B cell (primary cell): Measurements from ENCODE around the gene SEZ6L. TPM values are rescaled to one million over a fixed set of nuclear protein-coding genes. Genes with fewer than 3 reads are reported as not detected.

Experiments
- ATAC-seq: fragments of 200-7000 bp; cut with Tn5 transposase; one replicate; pipeline ENCODE4 v1.10.0; 2021; ENCODE audit warnings: low read depth, mild to moderate bottlenecking, moderate number of reproducible peaks, moderate library complexity
- CTCF ChIA-PET: fragments of 350-600 bp; sonication (Branson Sonifier 250); formaldehyde crosslinking; loops from one replicate; lab custom pipeline; 2021; ENCODE audit warnings: antibody characterized with exemption, inconsistent platforms; lab: Charles Lee
- POLR2A ChIA-PET: fragments of 350-600 bp; sonication (Branson Sonifier 250); formaldehyde crosslinking; loops from one replicate; lab custom pipeline; 2021; ENCODE audit warnings: antibody characterized with exemption; lab: Charles Lee
- DNase-seq: peaks from one replicate; pipeline ENCODE4 v3.0.0; 2013
- H2AFZ ChIP-seq: 2 replicates; pipeline ENCODE4 v1.6.1; 2012; ENCODE audit warnings: mild to moderate bottlenecking, low read depth, low read length; ENCODE audit not compliant: insufficient read depth, poor library complexity, severe bottlenecking
- H3K27ac ChIP-seq, 2 donors: 1 replicate in 1 of 2; 2 replicates in 1 of 2; pipeline ENCODE4 v1.5.1; 2012 to 2013; ENCODE audit warnings: low read length in 2 of 2, mild to moderate bottlenecking in 2 of 2, moderate library complexity in 1 of 2
- H3K27me3 ChIP-seq, 4 experiments: fragments of 200-600 bp in 1 of 4; sonication (generic) in 1 of 4; replicated peaks in 1 of 4; 1 replicate in 2 of 4; 2 replicates in 2 of 4; pipeline versions ENCODE4 v1.6.1 to v1.7.0; 2013 to 2016; ENCODE audit warnings: low read length in 3 of 4, mild to moderate bottlenecking in 2 of 4, mixed read lengths in 1 of 4, moderate library complexity in 1 of 4; ENCODE audit not compliant: insufficient read depth in 4 of 4, control insufficient read depth in 3 of 4; ENCODE audit errors: control extremely low read depth in 1 of 4
- H3K36me3 ChIP-seq, 2 experiments: replicated peaks in 1 of 2; 1 replicate in 1 of 2; 2 replicates in 1 of 2; pipeline versions ENCODE4 v1.6.1 to v1.7.1; 2013; ENCODE audit warnings: low read length in 1 of 2; ENCODE audit not compliant: insufficient read depth in 2 of 2, control insufficient read depth in 1 of 2; ENCODE audit errors: control extremely low read depth in 1 of 2, extremely low read depth in 1 of 2
- H3K4me1 ChIP-seq, 2 donors: fragments of 200-600 bp in 1 of 2; sonication (generic) in 1 of 2; 1 replicate in 1 of 2; 2 replicates in 1 of 2; pipeline versions ENCODE4 v1.5.1 to v1.6.1; 2013 to 2017; ENCODE audit warnings: low read length in 2 of 2; ENCODE audit not compliant: control insufficient read depth in 2 of 2, insufficient read depth in 2 of 2
- H3K4me2 ChIP-seq: replicated peaks from 2 replicates; pipeline ENCODE3; 2012; ENCODE audit warnings: mild to moderate bottlenecking, low read depth, low read length; ENCODE audit not compliant: poor library complexity, severe bottlenecking
- H3K4me3 ChIP-seq, 5 experiments: fragments of 200-600 bp in 1 of 5; sonication (generic) in 1 of 5; 1 replicate in 3 of 5; 2 replicates in 2 of 5; pipeline versions ENCODE4 v1.5.1 to v1.7.0; 2011 to 2016; ENCODE audit warnings: low read length in 4 of 5, mild to moderate bottlenecking in 4 of 5, low read depth in 2 of 5, control low read depth in 1 of 5, moderate library complexity in 1 of 5; ENCODE audit not compliant: insufficient read depth in 1 of 5; ENCODE audit errors: control extremely low read depth in 1 of 5, extremely low read depth in 1 of 5
- H3K79me2 ChIP-seq: fragments of 200-600 bp; sonication (generic); one replicate; pipeline ENCODE4 v1.6.0; 2016; ENCODE audit warnings: low read length; ENCODE audit not compliant: control insufficient read depth, insufficient read depth
- H3K9ac ChIP-seq: fragments of 200-600 bp; sonication (generic); 2 replicates; pipeline ENCODE4 v1.6.1; 2017; ENCODE audit warnings: mild to moderate bottlenecking, low read length, moderate library complexity
- H3K9me3 ChIP-seq, 3 donors: one replicate each; pipeline versions ENCODE4 v1.6.1 to v1.7.1; 2013; ENCODE audit warnings: low read length in 2 of 3; ENCODE audit not compliant: control insufficient read depth in 2 of 3, insufficient read depth in 1 of 3; ENCODE audit errors: control extremely low read depth in 1 of 3
- H4K20me1 ChIP-seq: 2 replicates; pipeline ENCODE4 v1.6.0; 2012; ENCODE audit warnings: mild to moderate bottlenecking, low read length; ENCODE audit not compliant: insufficient read depth, control insufficient read depth, poor library complexity, severe bottlenecking
- H3K27ac Mint-ChIP-seq: one replicate; pipeline ENCODE4 v1.8.0; 2021; ENCODE audit warnings: mixed read lengths
- H3K27me3 Mint-ChIP-seq: one replicate; pipeline ENCODE4 v1.8.0; 2021; ENCODE audit warnings: mixed read lengths
- H3K4me1 Mint-ChIP-seq: one replicate; pipeline ENCODE4 v1.8.0; 2021; ENCODE audit warnings: mixed read lengths
- H3K4me3 Mint-ChIP-seq: one replicate; pipeline ENCODE4 v1.8.0; 2021; ENCODE audit warnings: mixed read lengths
- H3K9me3 Mint-ChIP-seq: one replicate; pipeline ENCODE4 v1.8.0; 2022; ENCODE audit warnings: mixed read lengths; ENCODE audit not compliant: insufficient read depth
- CTCF ChIP-seq: fragments of 200-600 bp; IDR thresholded peaks from one replicate; pipeline ENCODE4 v1.8.0; 2022; ENCODE audit warnings: antibody characterized with exemption, mild to moderate bottlenecking
- EZH2 ChIP-seq: IDR thresholded peaks from 2 replicates; pipeline ENCODE4 v1.6.1; 2012; ENCODE audit warnings: borderline replicate concordance, low read depth, mild to moderate bottlenecking, moderate library complexity, low read length; ENCODE audit not compliant: insufficient read depth, poor library complexity, severe bottlenecking
- WGBS: methylation state at CpG from one replicate; pipeline ENCODE4 v1.1.5; 2013; ENCODE audit warnings: missing lambda C conversion rate; ENCODE audit not compliant: insufficient coverage; 5-methylcytosine and 5-hydroxymethylcytosine counted together
- intact Hi-C: fragments of 100-400 bp; cut with micrococcal nuclease; formaldehyde crosslinking; loops from one replicate; pipeline ENCODE4 v1.10.0; 2022
- polyA plus RNA-seq: library from polyadenylated mRNA; depleted of rRNA; stranded (reverse); fragments of >200 nt; gene quantifications from 2 replicates; pipeline ENCODE4 v1.2.3, GENCODE V29; 2012
- total RNA-seq, 2 donors: library from RNA; stranded (reverse); fragments of 120-200 nt in 1 of 2; gene quantifications; 1 replicate in 1 of 2; 2 replicates in 1 of 2; pipeline versions ENCODE4 v1.2.3 to v1.2.4, GENCODE V29; 2013 to 2022

SEZ6L gene
- total and polyA plus RNA-seq, 2 donors (not counting 1 experiment from before 2014, with no cell fraction given): 0.04 TPM; not detected in 1

GRCh38 chr22:26348810-26349526 is 179.7 kb downstream of the SEZ6L start:
- no peak for ATAC-seq
- TF ChIP-seq CTCF: no peak
- TF ChIP-seq EZH2: no peak
- intact Hi-C loops: no loop called here
- CTCF ChIA-PET: interaction anchor here (0.7 kb wide), 1 partner anchor 12 kb away, joined by 3 read pairs; no protein-coding TSS in a partner anchor
- peaks cover 50% of the 10 kb centered on the region for H3K27me3 Mint-ChIP-seq
- no peak for DNase-seq
- no peak overlapping the region for H3K4me3 Mint-ChIP-seq
- Histone ChIP-seq H2AFZ (no peak overlapping the region), H3K79me2 (no peaks in the 10 kb centered on the region), H3K36me3 (no peaks in the 10 kb centered on the region), H3K4me1 (no peaks in the 10 kb centered on the region), H4K20me1 (no peaks in the 10 kb centered on the region), H3K4me3 (no peak overlapping the region), H3K4me2 (no peak overlapping the region), H3K27me3 (peaks cover 0 to 8% (median 4%) of the 10 kb centered on the region in 4 experiments), H3K27ac (no peak overlapping the region), H3K9me3 (peaks cover 0 to 11% (median 4%) of the 10 kb centered on the region in 3 donors), H3K9ac (no peak overlapping the region)
- no CpG with 5 or more reads among the region's 2 CpGs for WGBS
- no peaks in the 10 kb centered on the region for H3K9me3 Mint-ChIP-seq
- no peaks in the 10 kb centered on the region for H3K4me1 Mint-ChIP-seq
- H3K27ac Mint-ChIP-seq: no peak overlapping the region
- POLR2A ChIA-PET: no interaction called here

- no peaks in the 10 kb centered on the region for H3K4me1 ChIP-seq
- DNase-seq: no peak
- no peaks in the 10 kb centered on the region for H3K9me3 Mint-ChIP-seq
- no peak overlapping the region for H3K4me3 ChIP-seq
- no peaks in the 10 kb centered on the region for H3K36me3 ChIP-seq
- H3K27me3 ChIP-seq: peaks cover 0 to 8% (median 3%) of the 10 kb centered on the region in 4 experiments
- H3K9me3 ChIP-seq: no peaks in the 10 kb centered on the region
- 90% methylated on average over 18 of the region's 20 CpGs for WGBS
- H3K27ac Mint-ChIP-seq: no peak overlapping the region
- H3K79me2 ChIP-seq: no peaks in the 10 kb centered on the region
- H2AFZ ChIP-seq: no peak overlapping the region
- ChIA-PET POLR2A (no interaction called here), CTCF (no interaction called here)
- H3K4me2 ChIP-seq: no peak overlapping the region
- no peak overlapping the region for H3K4me3 Mint-ChIP-seq
- ATAC-seq: no peak
- intact Hi-C loops: no loop called here
- H3K27ac ChIP-seq: no peak overlapping the region
- no peak overlapping the region for H3K9ac ChIP-seq
- H4K20me1 ChIP-seq: no peaks in the 10 kb centered on the region
- H3K27me3 Mint-ChIP-seq: peaks cover 37% of the 10 kb centered on the region
- H3K4me1 Mint-ChIP-seq: no peaks in the 10 kb centered on the region
- no peak for TF ChIP-seq CTCF
These were observed 185.4 kb downstream of the SEZ6L start for GRCh38 chr22:26354707-26355106.
